Endothelial cell of umbilical vein (primary cell): ENCODE data around the gene ZIC5. TPM values are rescaled to one million over a fixed set of nuclear protein-coding genes. Genes with fewer than 3 reads are reported as not detected.

ENCODE experiments used
- BruUV-seq: library from RNA; stranded (reverse); fragments of 400-500 nt; replicated peaks from 2 replicates; lab custom pipeline; 2021; lab: Mats Ljungman, UMichigan
- CTCF ChIA-PET: fragments of 300-600, 350-600 bp; sonication (Branson Sonifier 250); formaldehyde crosslinking; loops from one replicate; lab custom pipeline; 2021; ENCODE audit warnings: antibody characterized with exemption, inconsistent platforms; lab: Charles Lee
- POLR2A ChIA-PET: fragments of 300-600, 350-600 bp; sonication (Branson Sonifier 250); formaldehyde crosslinking; loops from one replicate; lab custom pipeline; 2021; ENCODE audit warnings: antibody characterized with exemption, inconsistent platforms; lab: Charles Lee
- DNase-seq: peaks from one replicate; pipeline ENCODE4 v3.0.0-alpha.2; 2011; ENCODE audit warnings: low read depth, low spot score
- FAIRE-seq: peaks from 2 replicates; lab custom pipeline; 2011; peaks lifted over from hg19 to GRCh38; lab: Jason Lieb, UNC
- H2AFZ ChIP-seq: 2 replicates; pipeline ENCODE4 v1.6.0; 2012; ENCODE audit warnings: low read depth, low read length, control low read depth, inconsistent platforms
- H3K27ac ChIP-seq: 2 replicates; pipeline ENCODE4 v1.5.1; 2011; ENCODE audit warnings: low read depth, mild to moderate bottlenecking, control low read depth, low read length, moderate library complexity; ENCODE audit not compliant: insufficient read depth
- H3K27me3 ChIP-seq, 2 experiments: 2 replicates each; pipeline versions ENCODE4 v1.6.0 to v1.6.1; 2011; ENCODE audit warnings: low read length in 2 of 2, mixed read lengths in 1 of 2; ENCODE audit not compliant: control insufficient read depth in 2 of 2, insufficient read depth in 2 of 2
- H3K36me3 ChIP-seq, 2 experiments: 2 replicates in 1 of 2; 3 replicates in 1 of 2; pipeline ENCODE4 v1.5.1; 2011; ENCODE audit warnings: low read length in 2 of 2, mild to moderate bottlenecking in 1 of 2, moderate library complexity in 1 of 2; ENCODE audit not compliant: control insufficient read depth in 2 of 2, insufficient read depth in 2 of 2; ENCODE audit errors: extremely low read depth in 1 of 2
- H3K4me1 ChIP-seq: 3 replicates; pipeline ENCODE4 v1.5.1; 2011; ENCODE audit warnings: mild to moderate bottlenecking, low read length; ENCODE audit not compliant: control insufficient read depth, insufficient read depth; ENCODE audit errors: extremely low read depth
- H3K4me2 ChIP-seq: 2 replicates; pipeline ENCODE4 v1.6.1; 2011; ENCODE audit warnings: low read length, control low read depth, mixed read lengths; ENCODE audit not compliant: insufficient read depth
- H3K4me3 ChIP-seq, 3 experiments: fragments of 200-600 bp in 1 of 3; sonication (generic), shearing (Covaris generic) in 1 of 3; replicated peaks in 1 of 3; 2 replicates each; pipeline ENCODE4 v1.5.1; 2011 to 2016; ENCODE audit warnings: control low read depth in 3 of 3, low read length in 3 of 3, mild to moderate bottlenecking in 2 of 3, inconsistent platforms in 1 of 3, low read depth in 1 of 3, moderate library complexity in 1 of 3; ENCODE audit not compliant: insufficient read depth in 1 of 3
- H3K79me2 ChIP-seq: 2 replicates; pipeline ENCODE4 v1.6.0; 2012; ENCODE audit warnings: low read length, inconsistent platforms; ENCODE audit not compliant: control insufficient read depth, insufficient read depth
- H3K9ac ChIP-seq: replicated peaks from 2 replicates; pipeline ENCODE3; 2011; ENCODE audit warnings: low read length, control low read depth; ENCODE audit not compliant: insufficient read depth; ENCODE audit errors: extremely low read depth
- H3K9me1 ChIP-seq: replicated peaks from 3 replicates; pipeline ENCODE4 v1.6.0; 2011; ENCODE audit warnings: mild to moderate bottlenecking, low read length; ENCODE audit not compliant: control insufficient read depth, insufficient read depth; ENCODE audit errors: extremely low read depth
- H3K9me3 ChIP-seq: replicated peaks from 2 replicates; pipeline ENCODE4 v1.5.1; 2012; ENCODE audit warnings: low read length, inconsistent platforms; ENCODE audit not compliant: control insufficient read depth, insufficient read depth
- H4K20me1 ChIP-seq: replicated peaks from 2 replicates; pipeline ENCODE3; 2011; ENCODE audit warnings: mild to moderate bottlenecking, low read length; ENCODE audit not compliant: control insufficient read depth, insufficient read depth; ENCODE audit errors: extremely low read depth
- CTCF ChIP-seq, 2 donors: IDR thresholded peaks; 1 replicate in 1 of 2; 2 replicates in 1 of 2; pipeline ENCODE4 v1.5.1; 2011; ENCODE audit warnings: low read length in 2 of 2, mild to moderate bottlenecking in 2 of 2, moderate library complexity in 2 of 2, control low read depth in 1 of 2, inconsistent platforms in 1 of 2, low read depth in 1 of 2; ENCODE audit not compliant: insufficient read depth in 1 of 2; ENCODE audit errors: extremely low read depth in 1 of 2
- EZH2 ChIP-seq: IDR thresholded peaks from 2 replicates; pipeline ENCODE4 v1.6.1; 2012; ENCODE audit warnings: borderline replicate concordance, low read depth, mild to moderate bottlenecking, moderate library complexity, low read length, inconsistent platforms; ENCODE audit not compliant: severe bottlenecking
- FOS ChIP-seq: IDR thresholded peaks from 2 replicates; pipeline ENCODE4 v1.6.1; 2011; ENCODE audit warnings: mild to moderate bottlenecking, low read length, moderate library complexity, borderline replicate concordance; ENCODE audit not compliant: insufficient read depth
- GATA2 ChIP-seq: IDR thresholded peaks from 2 replicates; pipeline ENCODE4 v1.7.0; 2011; ENCODE audit warnings: low read depth, mild to moderate bottlenecking, moderate library complexity, mixed read lengths, low read length; ENCODE audit not compliant: insufficient read length, insufficient read depth
- JUN ChIP-seq: IDR thresholded peaks from 2 replicates; pipeline ENCODE4 v1.6.1; 2011; ENCODE audit warnings: borderline replicate concordance, low read depth; ENCODE audit not compliant: insufficient read length, insufficient read depth
- MAX ChIP-seq: IDR thresholded peaks from 2 replicates; pipeline ENCODE4 v1.6.1; 2011; ENCODE audit not compliant: insufficient read depth, insufficient read length
- MYC ChIP-seq: IDR thresholded peaks from one replicate; pipeline ENCODE4 v1.6.1; 2011; ENCODE audit warnings: mild to moderate bottlenecking, low read depth, low read length
- POLR2A ChIP-seq: IDR thresholded peaks from 2 replicates; pipeline ENCODE4 v1.6.1; 2012; ENCODE audit warnings: low read depth, mild to moderate bottlenecking, control low read depth, low read length
- POLR2AphosphoS5 ChIP-seq: IDR thresholded peaks from 2 replicates; pipeline ENCODE4 v1.6.1; 2012; ENCODE audit warnings: low read depth, mild to moderate bottlenecking, control low read depth, low read length, moderate library complexity; ENCODE audit not compliant: insufficient read depth
- dilution Hi-C: fragments of 300-500 bp; cut with MboI; formaldehyde crosslinking; loops from one replicate; pipeline ENCODE4 v1.15.0; 2019; ENCODE audit warnings: low sequenced_read_pairs; ENCODE audit not compliant: extremely low pct_ligation_motif_present
- intact Hi-C: fragments of 100-400 bp; cut with micrococcal nuclease; formaldehyde crosslinking; loops from one replicate; pipeline ENCODE4 v1.10.0; 2022
- polyA plus RNA-seq, 4 experiments: library from polyadenylated mRNA; depleted of rRNA in 3 of 4; stranded (reverse) in 3 of 4; unstranded in 1 of 4; fragments of >200 nt; gene quantifications; 2 replicates each; pipeline versions ENCODE4 v1.2.1 to v1.2.3, GENCODE V29; 2011 to 2012; ENCODE audit warnings: missing spikeins in 1 of 4
- total RNA-seq: library from RNA; stranded (reverse); gene quantifications from 2 replicates; pipeline ENCODE4 v1.2.3, GENCODE V29; 2021

The ZIC5 gene
- total and polyA plus RNA-seq, 2 donors (not counting 3 experiments of a cell fraction or from before 2014, with no cell fraction given) = not detected

GRCh38 chr13:99932912-99933311 lies 38.7 kb downstream of the ZIC5 start:
- CTCF ChIA-PET = no interaction called here
- Histone ChIP-seq H3K4me2 (no peak overlapping the region), H3K79me2 (no peaks in the 10 kb centered on the region), H3K9ac (no peak overlapping the region), H3K4me1 (no peaks in the 10 kb centered on the region), H3K4me3 (no peak overlapping the region), H3K36me3 (no peaks in the 10 kb centered on the region), H2AFZ (no peak overlapping the region), H3K27ac (no peak overlapping the region), H3K9me1 (no peaks in the 10 kb centered on the region), H3K27me3 (no peaks in the 10 kb centered on the region), H3K9me3 (no peaks in the 10 kb centered on the region), H4K20me1 (no peaks in the 10 kb centered on the region)
- intact Hi-C loops (no loop called here), dilution Hi-C loops (no loop called here)
- TF ChIP-seq POLR2AphosphoS5 (no peak), MAX (no peak), GATA2 (no peak), POLR2A (no peak), CTCF (IDR thresholded peaks at IDR 0.05; ENCODE audit: extremely low read depth in 1 of 2, insufficient read depth in 1 of 2, low read depth in 1 of 2, low read length in 2 of 2) (no peak), EZH2 (no peak), MYC (no peak), FOS (no peak), JUN (no peak)
- POLR2A ChIA-PET = no interaction called here
- DNase-seq (no peak), FAIRE-seq (peak; percentile 33)
- BruUV-seq = no TSS peak
